22Rv1 (cell line): ENCODE results near the gene SASH3.
"Not testable (repeated sequence)": the region's sequence is repeated elsewhere in the genome, so short reads cannot be mapped to it uniquely, and the experiment has no call there.

Experiments
- H3K27ac ChIP-seq: fragments of 450-650 bp; 2 replicates; pipeline ENCODE4 v1.5.1; 2017
- CTCF ChIP-seq: fragments of 450-650 bp; IDR thresholded peaks from 2 replicates; pipeline ENCODE4 v1.5.1; 2017; ENCODE audit warnings: mild to moderate bottlenecking
- ZFX ChIP-seq: fragments of 450-650 bp; IDR thresholded peaks from 2 replicates; pipeline ENCODE4 v1.6.1; 2017; ENCODE audit warnings: antibody characterized with exemption, borderline replicate concordance

SASH3 gene

GRCh38 chrX:129739578-129739977, 40.2 kb upstream of the SASH3 start:
- TF ChIP-seq CTCF (no peak), ZFX (no peak)
- H3K27ac ChIP-seq: no peak overlapping the region

DNA sequence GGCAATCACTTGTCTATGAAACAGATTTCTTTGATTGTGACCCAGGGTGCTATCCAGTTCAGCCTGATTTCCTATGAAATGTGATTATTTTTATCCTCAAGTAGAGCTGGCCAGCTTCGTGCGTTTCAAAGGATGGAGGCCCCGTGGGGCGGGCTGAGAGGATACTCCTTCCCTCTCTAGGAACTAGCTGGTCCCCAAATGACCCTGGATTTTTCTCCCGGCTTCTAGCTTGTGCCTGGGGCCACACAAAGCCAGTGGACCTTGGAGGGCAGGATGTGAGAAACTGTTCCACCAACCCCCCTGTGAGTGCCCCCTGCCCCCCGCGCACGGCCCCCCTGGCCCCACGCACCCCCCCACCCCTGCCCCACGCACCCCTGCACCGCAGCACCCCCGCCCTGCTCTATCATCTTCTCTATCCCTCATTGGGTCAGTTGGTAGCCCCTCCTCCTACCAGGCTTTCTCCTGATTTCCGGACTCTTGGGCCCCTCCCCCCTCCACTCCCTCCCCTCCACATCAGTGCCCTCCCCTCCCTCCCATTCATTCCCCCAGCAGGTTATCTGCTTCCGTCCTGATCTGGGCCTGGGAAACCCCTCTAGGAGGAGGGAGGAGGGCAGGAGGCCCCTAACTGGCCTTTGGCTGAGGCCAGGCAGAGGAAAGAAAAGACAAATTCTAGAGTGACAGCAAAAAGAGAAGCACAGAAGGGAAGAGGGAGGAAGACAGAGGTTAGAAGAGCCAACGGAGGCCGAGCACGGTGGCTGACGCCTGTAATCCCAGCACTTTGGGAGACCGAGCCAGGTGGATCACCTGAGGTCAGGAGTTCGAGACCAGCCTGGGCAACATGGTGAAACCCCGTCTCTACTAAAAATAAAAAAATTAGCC, 37.6 kb upstream of the SASH3 start:
- no peak for TF ChIP-seq ZFX
- no peak for TF ChIP-seq CTCF
- no peak overlapping the region for H3K27ac ChIP-seq

- not testable (repeated sequence) for H3K27ac ChIP-seq
Measured at GRCh38 chrX:129742759-129743152, 37.0 kb upstream of the SASH3 start.

GRCh38 chrX:129743821-129744220, 35.9 kb upstream of the SASH3 start:
- TF ChIP-seq CTCF (no peak), ZFX (no peak)
- H3K27ac ChIP-seq: no peak overlapping the region

DNA sequence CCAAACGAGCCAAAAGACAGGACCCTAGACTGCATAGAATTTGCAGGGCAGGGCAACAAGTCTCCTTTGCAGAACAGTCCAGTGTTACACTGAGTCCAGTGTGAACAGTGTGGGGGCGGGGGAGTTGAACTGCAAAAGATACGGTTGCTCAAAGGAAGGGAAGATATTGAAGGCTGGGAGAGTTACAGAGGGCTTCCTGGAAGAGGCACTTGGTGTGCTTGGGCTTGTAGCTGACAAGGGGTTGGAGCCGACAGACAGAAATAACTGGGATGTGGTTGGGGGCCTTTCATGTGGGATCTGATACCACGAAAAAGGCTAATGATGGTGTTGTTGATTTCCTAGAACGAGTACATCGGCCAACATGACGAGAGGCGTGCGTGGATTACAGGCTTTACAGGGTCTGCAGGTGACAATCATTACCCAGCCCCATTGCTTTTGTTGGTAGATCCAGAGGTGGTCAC, 34.9 kb upstream of the SASH3 start:
- TF ChIP-seq CTCF (no peak), ZFX (no peak)
- H3K27ac ChIP-seq: no peak overlapping the region

GRCh38 chrX:129746557-129747470, 32.9 kb upstream of the SASH3 start:
- TF ChIP-seq CTCF (no peak), ZFX (no peak)
- no peak overlapping the region for H3K27ac ChIP-seq

DNA sequence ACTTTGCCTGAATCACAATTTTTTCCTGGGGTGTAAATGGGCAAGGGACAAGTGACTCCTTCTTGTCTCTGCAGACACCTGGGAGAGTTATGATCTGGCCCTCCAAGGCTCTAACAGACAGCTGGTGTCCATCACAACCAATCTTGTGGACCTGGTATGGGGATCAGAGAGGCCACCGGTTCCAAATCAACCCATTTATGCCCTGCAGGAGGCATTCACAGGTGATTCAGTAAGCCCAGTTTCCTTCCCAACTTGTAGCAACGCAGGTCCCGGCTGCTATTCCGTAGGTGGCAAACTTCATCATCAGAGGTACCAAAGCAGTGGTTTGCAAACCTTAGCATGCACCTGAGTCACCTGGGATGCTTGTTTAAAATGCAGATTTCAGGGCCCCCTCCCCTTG, 32.2 kb upstream of the SASH3 start:
- H3K27ac ChIP-seq: no peak overlapping the region
- TF ChIP-seq ZFX (no peak), CTCF (no peak)
